ENCODE measurements around the gene PWWP2B.
A peak's percentile ranks its signal among the peaks of the same experiment; 100 is the strongest.

Gene PWWP2B

DNA sequence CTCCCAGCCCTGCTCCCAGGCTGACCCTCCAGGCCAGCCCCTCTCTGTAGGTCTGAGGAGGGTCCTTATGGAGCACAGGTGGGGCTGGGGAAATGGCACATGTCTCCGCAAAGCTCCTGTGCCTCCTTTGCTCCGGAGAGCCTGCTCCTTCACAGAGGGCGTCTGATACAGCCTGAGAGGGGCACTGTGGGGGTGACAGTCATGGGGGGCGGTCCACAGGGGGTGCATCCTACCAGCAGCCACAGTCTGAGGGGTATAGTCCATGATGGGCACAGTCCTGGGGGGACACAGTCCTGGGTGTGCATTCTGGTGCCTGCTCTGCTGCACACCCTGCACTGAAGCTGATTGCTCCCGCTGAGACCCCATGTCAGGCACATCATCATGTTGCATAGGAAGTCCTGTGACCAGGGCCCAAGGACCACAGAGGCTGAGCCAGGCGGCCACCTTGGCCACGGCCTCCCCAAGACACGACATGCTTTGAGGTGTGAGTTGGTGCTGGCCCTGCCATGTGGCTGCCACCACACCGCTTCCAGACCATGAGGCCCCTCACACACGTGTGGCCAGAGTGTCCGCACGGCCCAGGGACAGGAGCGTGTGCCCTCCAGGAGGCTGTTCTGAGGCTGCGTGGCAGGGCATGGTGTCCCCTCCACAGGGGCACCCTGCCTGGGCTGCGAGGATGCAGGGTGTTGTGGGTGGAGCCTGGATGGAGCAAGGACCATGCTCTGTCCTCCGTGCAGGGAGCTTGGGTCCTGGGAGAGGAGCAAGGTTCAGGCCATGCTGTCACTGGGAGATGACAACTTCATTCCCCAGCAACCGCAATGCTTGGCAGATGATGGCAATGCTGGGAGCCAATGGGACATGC, 59.2 kb downstream of the PWWP2B start:
- peaks cover 7 to 23% of the 10 kb centered on the region in 2 donors for H3K4me1 ChIP-seq (ENCODE audit: control insufficient read depth in 1 of 2, insufficient read depth in 2 of 2, low read length in 2 of 2)

DNA sequence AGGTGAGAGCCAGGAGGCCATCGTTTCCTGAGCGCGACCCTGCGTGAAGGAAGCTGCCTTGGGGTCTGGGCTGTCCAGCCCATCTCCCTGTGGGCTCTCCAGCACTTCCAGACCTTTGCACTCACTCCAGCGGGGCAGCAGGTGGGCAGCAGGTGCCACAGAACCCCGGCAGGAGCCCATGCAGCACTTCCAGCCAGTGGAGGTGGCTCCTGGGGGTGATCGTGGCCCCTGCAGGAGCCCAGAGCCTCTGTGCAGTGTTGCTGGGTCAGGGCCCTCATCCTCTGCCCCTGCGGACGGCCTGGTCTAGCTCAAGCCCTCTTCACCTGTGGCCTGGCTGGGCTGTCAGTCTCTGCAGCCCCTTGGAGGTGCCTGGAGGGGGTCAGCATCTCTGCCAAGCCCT, 59.9 kb downstream of the PWWP2B start:
- Histone ChIP-seq H3K36me3 (ENCODE audit: control insufficient read depth in 1 of 2, insufficient read depth in 2 of 2, low read length in 2 of 2) (no peaks in the 10 kb centered on the region), H3K27me3 (ENCODE audit: low read depth, low read length) (no peaks in the 10 kb centered on the region), H3K4me1 (ENCODE audit: control insufficient read depth in 1 of 2, insufficient read depth in 2 of 2, low read length in 2 of 2) (peaks cover 7 to 23% of the 10 kb centered on the region in 2 donors), H3K9me3 (ENCODE audit: control insufficient read depth in 1 of 2, low read length in 2 of 2) (no peaks in the 10 kb centered on the region), H3K27ac (ENCODE audit: low read length) (no peak overlapping the region), H3K4me3 (ENCODE audit: low read depth in 1 of 2, low read length in 2 of 2) (no peak overlapping the region)

More for the DNA sequence above, 59.2 kb downstream of the PWWP2B start:
- Histone ChIP-seq H3K27me3 (ENCODE audit: low read depth, low read length) (no peaks in the 10 kb centered on the region), H3K4me3 (ENCODE audit: low read depth in 1 of 2, low read length in 2 of 2) (no peak overlapping the region), H3K36me3 (ENCODE audit: control insufficient read depth in 1 of 2, insufficient read depth in 2 of 2, low read length in 2 of 2) (no peaks in the 10 kb centered on the region), H3K27ac (ENCODE audit: low read length) (no peak overlapping the region), H3K9me3 (ENCODE audit: control insufficient read depth in 1 of 2, low read length in 2 of 2) (no peaks in the 10 kb centered on the region)

DNA sequence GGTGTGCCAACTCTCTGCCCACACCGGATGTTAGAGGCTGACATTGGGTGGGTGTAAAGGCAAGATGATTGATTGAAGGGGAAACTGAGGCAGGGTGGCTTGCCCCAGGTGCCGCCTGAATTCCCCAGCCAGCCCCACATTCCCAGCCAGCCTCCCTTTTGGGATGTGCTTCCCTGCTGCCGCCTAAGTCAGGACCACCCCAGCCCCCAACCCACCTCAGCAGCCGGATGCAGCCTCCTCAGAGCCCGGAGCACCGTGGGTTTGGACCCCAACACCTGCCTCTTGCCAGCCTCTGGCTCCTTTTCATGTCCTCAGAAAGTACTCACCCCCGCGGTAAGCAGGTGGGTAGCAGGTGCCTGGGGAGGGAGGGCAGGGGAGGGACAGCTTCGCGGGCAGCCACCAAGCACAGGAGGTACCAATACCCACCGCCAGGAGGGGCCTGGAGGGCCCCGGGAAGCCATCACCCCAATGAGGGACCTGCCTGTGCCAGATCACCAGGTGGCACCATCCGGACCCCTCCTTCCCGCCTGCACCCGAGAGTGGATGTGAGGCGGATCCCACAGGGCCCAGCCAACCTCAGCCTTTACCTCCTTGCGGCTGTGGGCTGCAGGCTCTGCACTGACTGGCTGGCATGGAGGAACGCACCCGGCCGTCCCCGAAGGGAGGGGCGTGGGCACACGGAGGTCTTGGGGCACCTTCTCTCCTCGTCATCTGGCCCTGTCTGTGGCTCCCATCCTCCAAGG, 60.5 kb downstream of the PWWP2B start:
- Histone ChIP-seq H3K4me1 (ENCODE audit: control insufficient read depth in 1 of 2, insufficient read depth in 2 of 2, low read length in 2 of 2) (peaks cover 7 to 20% of the 10 kb centered on the region in 2 donors), H3K36me3 (ENCODE audit: control insufficient read depth in 1 of 2, insufficient read depth in 2 of 2, low read length in 2 of 2) (no peaks in the 10 kb centered on the region), H3K4me3 (ENCODE audit: low read depth in 1 of 2, low read length in 2 of 2) (no peak overlapping the region), H3K27me3 (ENCODE audit: low read depth, low read length) (no peaks in the 10 kb centered on the region), H3K27ac (ENCODE audit: low read length) (no peak overlapping the region), H3K9me3 (ENCODE audit: control insufficient read depth in 1 of 2, low read length in 2 of 2) (no peaks in the 10 kb centered on the region)

DNA sequence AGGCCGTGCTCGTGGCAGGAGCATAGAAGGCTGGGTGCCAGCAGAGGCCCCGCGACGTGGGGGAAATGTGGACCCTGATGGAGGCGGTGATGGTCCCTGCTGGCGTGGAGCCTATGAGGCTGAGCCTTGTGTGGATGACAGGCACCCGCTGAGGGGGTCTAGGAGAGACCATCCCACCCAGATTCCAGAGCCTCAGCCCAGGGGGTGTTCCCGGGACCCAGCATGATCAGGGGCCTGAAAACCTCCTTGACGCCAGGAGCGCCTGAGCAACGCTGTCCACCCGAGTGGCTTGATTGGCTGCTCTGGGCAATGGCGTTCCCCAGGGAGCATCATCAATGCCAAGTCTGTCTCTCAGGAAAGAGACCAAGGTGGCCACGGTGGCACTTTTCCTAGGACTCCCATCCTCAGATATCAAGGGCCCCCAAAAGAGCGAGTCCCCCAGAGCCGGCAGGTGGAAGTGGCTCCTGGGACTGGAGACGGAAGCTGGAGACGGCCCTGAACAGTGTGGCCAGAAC, 61.1 kb downstream of the PWWP2B start:
- Histone ChIP-seq H3K9me3 (ENCODE audit: control insufficient read depth in 1 of 2, low read length in 2 of 2) (no peaks in the 10 kb centered on the region), H3K36me3 (ENCODE audit: control insufficient read depth in 1 of 2, insufficient read depth in 2 of 2, low read length in 2 of 2) (no peaks in the 10 kb centered on the region), H3K4me1 (ENCODE audit: control insufficient read depth in 1 of 2, insufficient read depth in 2 of 2, low read length in 2 of 2) (peaks cover 7 to 14% of the 10 kb centered on the region in 2 donors), H3K27ac (ENCODE audit: low read length) (no peak overlapping the region), H3K4me3 (ENCODE audit: low read depth in 1 of 2, low read length in 2 of 2) (no peak overlapping the region), H3K27me3 (ENCODE audit: low read depth, low read length) (no peaks in the 10 kb centered on the region)

DNA sequence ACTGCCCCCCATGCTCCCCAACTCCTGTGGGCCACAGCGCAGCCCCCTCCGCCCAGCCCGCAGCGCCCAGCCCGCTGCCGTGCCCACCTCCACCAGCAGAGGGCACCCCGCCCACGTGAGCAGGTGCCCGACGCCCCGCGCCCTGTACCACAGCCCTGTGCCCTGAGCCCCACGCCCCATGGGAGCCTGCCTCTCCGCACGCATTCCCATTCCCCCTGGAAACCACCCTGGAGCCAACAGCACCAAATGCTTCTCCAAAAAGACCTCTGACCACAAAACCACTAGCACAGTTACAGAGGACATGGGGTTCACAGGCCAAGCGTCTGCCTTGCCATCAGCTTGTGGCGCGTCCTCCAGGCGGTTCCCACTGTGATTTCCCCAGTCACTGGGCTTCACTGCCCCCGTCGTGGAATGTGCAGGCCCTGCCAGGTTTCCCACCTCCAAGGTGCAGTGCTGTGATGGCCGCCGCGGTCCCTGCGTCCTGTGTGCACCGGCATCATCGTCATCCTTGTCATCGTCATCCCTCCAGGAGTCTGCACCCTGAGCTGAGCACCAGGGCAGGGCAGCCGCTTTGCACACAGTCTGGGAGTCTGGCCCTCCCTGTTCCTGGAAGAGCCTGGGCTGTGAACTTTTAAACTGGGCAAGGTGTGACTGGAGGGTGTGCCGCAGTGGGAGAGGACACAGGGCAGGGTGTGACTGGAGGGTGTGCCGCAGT, 61.7 kb downstream of the PWWP2B start:
- H3K9me3 ChIP-seq (ENCODE audit: control insufficient read depth in 1 of 2, low read length in 2 of 2), result no peaks in the 10 kb centered on the region
- no peaks in the 10 kb centered on the region for H3K36me3 ChIP-seq (ENCODE audit: control insufficient read depth in 1 of 2, insufficient read depth in 2 of 2, low read length in 2 of 2)
- no peaks in the 10 kb centered on the region for H3K27me3 ChIP-seq (ENCODE audit: low read depth, low read length)
- H3K4me1 ChIP-seq (ENCODE audit: control insufficient read depth in 1 of 2, insufficient read depth in 2 of 2, low read length in 2 of 2), result peaks cover 1 to 15% of the 10 kb centered on the region in 2 donors
- no peak overlapping the region for H3K4me3 ChIP-seq (ENCODE audit: low read depth in 1 of 2, low read length in 2 of 2)
- H3K27ac ChIP-seq (ENCODE audit: low read length), result peak overlapping the region; percentile 60

DNA sequence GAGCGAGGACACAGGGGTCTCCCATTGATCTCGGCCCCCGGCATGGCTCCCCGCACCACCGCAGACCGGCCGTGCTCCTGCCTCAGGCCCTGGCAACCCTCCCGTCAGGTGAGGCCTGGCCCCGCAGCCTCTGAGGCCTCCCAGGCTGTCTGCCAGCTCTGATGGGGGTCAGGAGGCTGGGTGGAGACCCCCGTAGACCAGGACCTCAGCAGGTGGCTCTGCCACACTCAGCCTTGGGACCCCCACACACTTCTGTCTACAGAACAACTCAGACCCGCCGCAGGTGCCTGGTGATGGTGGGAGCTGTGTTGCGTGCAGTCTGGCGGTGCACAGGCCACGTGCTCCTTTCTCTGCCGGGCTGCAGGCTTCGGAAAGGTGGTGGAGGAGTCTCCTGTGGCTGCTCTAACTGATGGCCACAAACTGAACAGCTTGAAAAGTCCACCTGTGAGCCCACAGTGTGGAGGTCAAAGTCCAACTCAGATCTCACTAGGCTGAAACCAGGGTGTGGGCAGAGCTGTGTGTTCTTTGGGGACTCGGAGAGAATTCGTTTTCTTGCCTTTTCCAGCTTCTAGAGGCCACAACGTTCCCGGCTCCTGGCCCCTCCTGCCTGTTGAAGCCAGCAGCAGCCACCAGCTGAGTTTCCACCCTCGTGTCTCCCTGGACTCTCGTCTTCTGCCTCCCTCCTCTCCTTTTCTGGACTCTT, 62.5 kb downstream of the PWWP2B start:
- Histone ChIP-seq H3K27ac (ENCODE audit: low read length) (peak overlapping the region; percentile 60), H3K36me3 (ENCODE audit: control insufficient read depth in 1 of 2, insufficient read depth in 2 of 2, low read length in 2 of 2) (no peaks in the 10 kb centered on the region), H3K27me3 (ENCODE audit: low read depth, low read length) (no peaks in the 10 kb centered on the region), H3K4me3 (ENCODE audit: low read depth in 1 of 2, low read length in 2 of 2) (no peak overlapping the region), H3K9me3 (ENCODE audit: control insufficient read depth in 1 of 2, low read length in 2 of 2) (no peaks in the 10 kb centered on the region), H3K4me1 (ENCODE audit: control insufficient read depth in 1 of 2, insufficient read depth in 2 of 2, low read length in 2 of 2) (peaks cover 0 to 22% of the 10 kb centered on the region in 2 donors)

DNA sequence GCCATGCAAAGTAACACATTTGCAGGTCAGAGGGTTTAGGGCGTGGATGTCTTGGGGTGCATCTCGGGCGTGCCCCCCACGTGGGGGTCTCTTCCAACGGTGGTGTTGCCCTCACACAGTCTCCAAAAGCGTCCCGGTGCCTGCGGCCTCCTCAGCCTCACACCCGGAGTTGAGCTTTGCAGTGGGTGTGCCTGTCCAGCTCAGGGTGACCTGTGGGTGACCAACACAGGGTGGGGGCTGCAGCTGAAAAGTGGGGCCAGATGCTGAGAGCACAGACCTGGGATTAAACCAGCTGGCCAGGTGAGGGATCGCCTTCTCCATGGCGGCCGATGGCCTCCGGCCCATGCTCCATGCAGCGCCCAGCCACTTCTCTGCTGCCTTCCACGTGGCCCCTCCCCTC, 63.1 kb downstream of the PWWP2B start:
- H3K36me3 ChIP-seq (ENCODE audit: control insufficient read depth in 1 of 2, insufficient read depth in 2 of 2, low read length in 2 of 2), result no peaks in the 10 kb centered on the region
- H3K27ac ChIP-seq (ENCODE audit: low read length), result peak overlapping the region; percentile 60
- no peak overlapping the region for H3K4me3 ChIP-seq (ENCODE audit: low read depth in 1 of 2, low read length in 2 of 2)
- H3K4me1 ChIP-seq (ENCODE audit: control insufficient read depth in 1 of 2, insufficient read depth in 2 of 2, low read length in 2 of 2), result peaks cover 0 to 28% of the 10 kb centered on the region in 2 donors
- H3K9me3 ChIP-seq (ENCODE audit: control insufficient read depth in 1 of 2, low read length in 2 of 2), result no peaks in the 10 kb centered on the region
- H3K27me3 ChIP-seq (ENCODE audit: low read depth, low read length), result no peaks in the 10 kb centered on the region

DNA sequence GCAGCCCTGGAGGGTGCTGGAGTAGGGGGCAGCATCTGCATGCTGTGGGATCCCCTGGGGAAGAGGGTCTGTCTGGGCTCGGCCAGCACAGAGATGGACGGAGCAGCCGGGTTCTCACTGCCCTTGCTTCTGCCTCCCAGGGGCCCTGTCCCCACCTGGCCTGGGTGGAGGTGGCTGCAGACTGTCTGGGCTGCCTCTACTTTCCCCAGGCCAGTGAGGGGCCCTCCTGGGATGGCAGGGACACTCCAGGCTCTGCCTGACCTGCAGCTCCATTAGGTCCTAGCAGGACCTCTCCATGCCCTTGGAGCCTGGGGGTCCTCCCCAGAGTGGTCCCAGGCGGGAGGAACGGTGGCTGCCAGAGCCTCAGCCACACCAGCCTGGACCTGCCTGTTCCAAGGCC, 63.7 kb downstream of the PWWP2B start:
- no peaks in the 10 kb centered on the region for H3K27me3 ChIP-seq (ENCODE audit: low read depth, low read length)
- peak overlapping the region; percentile 27 for H3K27ac ChIP-seq (ENCODE audit: low read length)
- no peaks in the 10 kb centered on the region for H3K36me3 ChIP-seq (ENCODE audit: control insufficient read depth in 1 of 2, insufficient read depth in 2 of 2, low read length in 2 of 2)
- H3K9me3 ChIP-seq (ENCODE audit: control insufficient read depth in 1 of 2, low read length in 2 of 2), result no peaks in the 10 kb centered on the region
- H3K4me3 ChIP-seq (ENCODE audit: low read depth in 1 of 2, low read length in 2 of 2), result no peak overlapping the region
- peaks cover 0 to 34% of the 10 kb centered on the region in 2 donors for H3K4me1 ChIP-seq (ENCODE audit: control insufficient read depth in 1 of 2, insufficient read depth in 2 of 2, low read length in 2 of 2)

DNA sequence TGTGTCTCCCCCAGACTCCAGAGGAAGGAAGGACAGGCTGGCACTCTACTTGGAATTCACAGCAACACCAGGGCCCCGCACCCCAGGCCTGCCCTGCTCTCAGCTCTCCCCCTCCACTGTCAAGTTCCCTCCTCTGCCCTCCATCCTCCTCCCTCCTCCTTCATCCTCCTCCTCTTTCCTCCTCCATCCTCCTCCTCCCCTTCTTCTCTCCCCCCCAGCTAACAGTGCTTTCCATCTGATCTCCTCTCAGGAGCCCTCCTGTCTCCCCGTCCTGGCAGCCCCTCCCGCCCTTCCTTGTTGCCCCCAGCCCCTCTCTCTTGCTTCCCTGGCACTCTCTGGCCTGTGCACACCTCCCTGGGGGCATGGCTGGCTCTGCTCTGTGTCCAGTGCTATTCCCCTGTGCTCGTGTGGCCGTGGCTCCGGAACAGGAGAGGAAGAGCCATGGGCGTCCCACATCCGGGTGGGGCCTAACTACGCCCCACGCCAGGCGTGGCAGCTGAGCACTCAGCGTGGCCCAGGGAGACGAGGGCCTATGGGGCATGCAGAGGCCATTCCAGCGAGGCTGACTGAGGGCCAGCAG, 64.2 kb downstream of the PWWP2B start:
- H3K4me3 ChIP-seq (ENCODE audit: low read depth in 1 of 2, low read length in 2 of 2), result no peak overlapping the region
- H3K27me3 ChIP-seq (ENCODE audit: low read depth, low read length), result no peaks in the 10 kb centered on the region
- no peaks in the 10 kb centered on the region for H3K36me3 ChIP-seq (ENCODE audit: control insufficient read depth in 1 of 2, insufficient read depth in 2 of 2, low read length in 2 of 2)
- peaks cover 0 to 37% of the 10 kb centered on the region in 2 donors for H3K4me1 ChIP-seq (ENCODE audit: control insufficient read depth in 1 of 2, insufficient read depth in 2 of 2, low read length in 2 of 2)
- peak overlapping the region; percentile 27 for H3K27ac ChIP-seq (ENCODE audit: low read length)
- H3K9me3 ChIP-seq (ENCODE audit: control insufficient read depth in 1 of 2, low read length in 2 of 2), result no peaks in the 10 kb centered on the region

DNA sequence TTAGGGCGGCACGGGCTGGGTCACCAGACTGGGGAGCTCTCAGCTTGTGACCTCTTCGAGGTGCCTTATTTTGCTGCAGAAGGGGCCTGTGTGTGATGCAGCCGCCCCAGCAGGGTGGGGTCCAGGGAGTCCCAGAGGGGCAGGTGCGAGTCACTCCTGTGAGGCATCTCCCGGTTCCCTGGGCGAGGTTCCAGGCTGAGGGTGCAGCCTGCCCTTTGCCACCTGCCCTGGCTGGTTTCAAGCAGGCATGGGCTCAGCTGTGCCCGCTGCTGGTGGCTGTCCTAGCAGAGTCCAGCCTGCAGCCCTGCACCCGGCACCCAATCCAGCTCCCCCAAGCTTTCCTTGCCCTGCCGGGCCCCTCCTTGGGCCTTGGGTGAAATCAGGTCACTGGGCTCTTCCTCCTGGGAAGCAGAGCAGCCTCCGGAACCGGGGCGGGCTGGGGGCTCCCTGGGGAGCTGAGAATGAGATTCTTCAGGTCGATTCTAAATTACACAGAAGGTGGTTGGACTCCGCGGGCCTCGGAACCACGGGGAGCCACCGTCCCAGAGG, 64.8 kb downstream of the PWWP2B start:
- peaks cover 0 to 37% of the 10 kb centered on the region in 2 donors for H3K4me1 ChIP-seq (ENCODE audit: control insufficient read depth in 1 of 2, insufficient read depth in 2 of 2, low read length in 2 of 2)
- no peak overlapping the region for H3K4me3 ChIP-seq (ENCODE audit: low read depth in 1 of 2, low read length in 2 of 2)
- H3K27ac ChIP-seq (ENCODE audit: low read length), result peak overlapping the region; percentile 27

More for the DNA sequence above, 64.8 kb downstream of the PWWP2B start:
- H3K27me3 ChIP-seq (ENCODE audit: low read depth, low read length), result no peaks in the 10 kb centered on the region
- H3K9me3 ChIP-seq (ENCODE audit: control insufficient read depth in 1 of 2, low read length in 2 of 2), result no peaks in the 10 kb centered on the region
- H3K36me3 ChIP-seq (ENCODE audit: control insufficient read depth in 1 of 2, insufficient read depth in 2 of 2, low read length in 2 of 2), result no peaks in the 10 kb centered on the region
